Stimulated activated CD8-positive, alpha-beta memory T cell treated with anti-CD3 and anti-CD28 coated beads, Interleukin-2, amount 100 ng/mL, for 48 hours (primary cell): ENCODE measurements around the gene YBX2.
"Not testable (repeated sequence)": the region's sequence is repeated elsewhere in the genome, so short reads cannot be mapped to it uniquely, and the experiment has no call there.

Experiments
- DNase-seq, 2 donors: peaks; one replicate each; pipeline ENCODE4 v3.0.0-alpha.2; 2020; ENCODE audit warnings: low read depth in 2 of 2

Gene YBX2

DNA sequence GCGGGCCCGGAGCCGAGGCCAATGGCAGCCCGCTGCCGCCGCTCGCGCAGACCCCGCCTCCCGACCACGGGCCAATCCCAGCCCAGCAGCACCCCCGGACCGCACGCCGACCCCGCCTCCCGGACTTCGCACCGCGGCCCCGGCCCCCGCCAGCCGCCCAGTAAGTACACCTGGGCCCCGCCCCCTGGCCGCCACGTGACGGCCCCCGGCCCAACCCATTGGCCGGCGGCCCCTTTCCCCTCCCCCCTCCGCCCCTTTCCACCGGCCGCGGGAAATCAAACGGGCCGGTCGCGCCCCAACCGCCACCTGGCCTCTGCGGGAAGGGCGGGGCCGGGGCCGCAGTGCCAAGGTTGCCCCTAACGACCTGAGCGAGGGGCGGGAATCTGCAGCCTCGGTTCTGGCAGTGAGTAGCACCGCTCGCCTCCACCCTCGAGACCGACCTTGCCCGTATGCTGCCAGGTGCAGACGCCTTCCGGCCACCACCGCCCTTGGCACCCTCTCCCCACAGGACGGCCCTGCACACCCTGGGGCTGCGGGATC lies at the start of gene YBX2:
YBX2 (minus strand) TSS at position 26 of the 540 bp plus-strand sequence. CDS start 139 bp downstream, outside the sequence.
- peak; percentile 72 to 79 for DNase-seq

GRCh38 chr17:7343250-7343649 lies 48.8 kb upstream of the YBX2 start:
- no peak for DNase-seq

GRCh38 chr17:7341842-7342241 lies 47.4 kb upstream of the YBX2 start:
- no peak for DNase-seq

DNA sequence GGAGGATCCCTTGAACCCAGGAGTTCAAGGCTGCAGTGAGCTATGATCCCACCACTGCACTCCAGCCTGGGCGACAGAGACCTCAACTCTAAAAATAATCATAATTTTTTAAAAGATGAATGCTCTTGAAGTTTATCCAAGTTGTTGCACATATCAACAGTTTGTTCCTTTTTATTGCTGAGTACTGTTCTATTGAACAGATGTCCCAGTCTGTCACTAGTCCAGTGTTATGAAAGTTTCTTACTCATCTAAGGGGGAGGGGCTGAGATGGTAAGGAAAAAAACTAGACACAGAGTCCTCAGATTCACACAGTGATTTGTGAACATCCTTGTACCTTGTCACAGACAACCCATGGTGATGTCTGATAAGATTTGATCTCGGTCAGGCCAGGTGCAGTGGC lies 45.7 kb upstream of the YBX2 start:
- no peak for DNase-seq

DNA sequence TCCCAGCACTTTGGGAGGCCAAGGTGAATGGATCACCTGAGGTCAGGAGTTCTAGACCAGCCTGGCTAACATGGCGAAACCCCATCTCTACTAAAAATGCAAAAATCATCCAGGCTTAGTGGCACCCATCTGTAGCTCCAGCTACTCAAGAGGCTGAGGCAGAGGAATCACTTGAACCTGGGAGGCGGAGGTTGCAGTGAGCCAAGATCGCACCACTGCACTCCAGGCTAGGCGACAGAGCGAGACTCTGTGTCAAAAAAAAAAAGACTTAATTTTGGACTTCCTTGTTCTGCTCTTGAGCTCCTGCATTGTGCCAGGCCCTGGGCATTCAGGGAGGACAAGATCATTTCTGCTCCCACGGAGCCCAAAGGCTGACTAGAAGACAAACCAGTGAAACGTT lies 43.2 kb upstream of the YBX2 start:
- DNase-seq: not testable (repeated sequence)

- DNase-seq: peak; percentile 84 to 89
Observed at GRCh38 chr17:7336240-7337175, 42.1 kb upstream of the YBX2 start, which contains the start of gene ACAP1. ACAP1 (plus strand) TSS chr17:7336529; CDS start chr17:7336735, 206 bp downstream.

DNA sequence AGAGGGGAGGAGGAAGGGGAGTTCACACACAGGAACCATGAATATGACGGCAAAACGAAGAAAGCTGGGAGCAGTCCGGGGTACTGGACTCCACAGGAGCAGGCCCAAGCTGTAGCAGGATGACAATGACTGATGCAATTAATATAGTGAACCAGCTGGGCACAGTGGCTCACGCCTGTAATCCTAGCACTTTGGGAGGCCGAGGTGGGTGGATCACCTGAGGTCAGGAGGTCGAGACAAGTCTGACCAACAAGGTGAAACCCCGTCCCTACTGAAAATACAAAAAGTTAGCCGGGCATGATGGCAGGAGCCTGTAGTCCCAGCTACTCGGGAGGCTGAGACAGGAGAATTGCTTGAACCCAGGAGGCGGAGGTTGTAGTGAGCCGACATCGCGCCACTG lies 41.3 kb upstream of the YBX2 start:
- DNase-seq: not testable (repeated sequence)

DNA sequence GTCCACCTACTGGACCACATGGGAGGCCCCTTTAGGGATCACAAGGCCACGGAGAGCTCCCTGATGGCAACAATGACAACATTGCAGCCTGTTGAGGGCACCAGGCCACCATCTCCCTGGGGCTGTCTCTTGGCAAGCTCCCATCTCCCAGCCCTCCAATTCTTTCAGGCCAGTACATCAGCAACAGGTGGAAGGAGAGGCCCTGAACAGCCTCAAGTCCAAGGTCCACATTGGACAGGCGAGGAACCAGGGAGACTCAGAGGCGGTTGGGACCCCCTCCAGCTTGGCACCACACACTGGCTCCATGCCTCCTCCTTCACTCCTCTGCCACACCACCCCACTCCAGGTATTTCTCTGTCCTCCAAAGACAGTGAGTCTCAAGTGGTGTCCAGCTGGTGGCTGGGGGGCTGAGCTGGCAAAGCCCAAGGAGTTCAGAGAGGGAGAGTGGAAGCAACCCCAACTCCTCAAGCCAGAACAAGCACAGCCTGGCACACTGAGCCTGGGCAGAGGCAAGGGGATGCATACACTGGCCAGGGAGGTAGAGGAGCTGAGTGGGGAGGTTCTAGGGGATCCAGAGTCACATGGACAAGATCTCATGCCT lies 40.6 kb upstream of the YBX2 start:
- DNase-seq: no peak

DNA sequence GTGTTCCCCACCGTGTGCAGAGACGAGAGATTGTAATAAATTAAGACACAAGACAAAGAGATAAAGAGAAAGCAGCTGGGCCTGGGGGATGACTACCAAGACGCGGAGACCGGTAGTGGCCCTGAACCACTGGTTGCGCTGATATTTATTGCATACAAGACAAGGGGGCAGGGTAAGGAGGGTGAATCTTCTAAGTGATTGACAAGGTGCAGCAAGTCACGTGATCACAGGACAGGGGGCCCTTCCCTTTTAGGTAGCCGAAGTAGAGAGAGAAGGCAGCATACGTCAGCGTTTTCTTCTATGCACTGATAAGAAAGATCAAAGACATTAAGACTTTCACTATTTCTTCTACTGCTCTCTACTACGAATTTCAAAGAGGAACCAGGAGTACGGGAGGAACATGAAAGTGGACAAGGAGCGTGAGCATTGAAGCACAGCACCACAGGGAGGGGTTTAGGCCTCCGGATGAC lies 38.2 kb upstream of the YBX2 start:
- not testable (repeated sequence) for DNase-seq

DNA sequence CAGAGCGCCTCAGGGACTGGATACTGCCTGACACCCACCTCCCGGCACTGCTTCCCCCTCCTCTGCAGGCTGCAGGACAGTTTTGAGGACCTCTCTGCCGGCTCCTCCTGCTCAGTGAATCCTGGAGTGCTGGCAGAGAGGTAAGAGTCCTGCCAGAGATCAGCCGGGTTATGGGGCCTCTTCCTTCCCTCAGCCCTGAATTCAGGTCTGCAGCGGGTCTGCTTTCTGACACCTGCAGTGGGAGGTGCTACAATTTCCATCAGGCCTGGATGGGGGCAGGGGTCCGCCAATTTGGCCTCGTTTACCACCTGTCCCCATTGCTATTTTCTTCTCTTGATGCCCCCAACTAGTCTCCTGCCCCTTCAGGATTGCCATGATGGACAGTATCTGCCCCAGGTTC lies 37.7 kb upstream of the YBX2 start:
- DNase-seq: no peak

- no peak for DNase-seq
Observed at GRCh38 chr17:7330638-7331015, 36.2 kb upstream of the YBX2 start.

DNA sequence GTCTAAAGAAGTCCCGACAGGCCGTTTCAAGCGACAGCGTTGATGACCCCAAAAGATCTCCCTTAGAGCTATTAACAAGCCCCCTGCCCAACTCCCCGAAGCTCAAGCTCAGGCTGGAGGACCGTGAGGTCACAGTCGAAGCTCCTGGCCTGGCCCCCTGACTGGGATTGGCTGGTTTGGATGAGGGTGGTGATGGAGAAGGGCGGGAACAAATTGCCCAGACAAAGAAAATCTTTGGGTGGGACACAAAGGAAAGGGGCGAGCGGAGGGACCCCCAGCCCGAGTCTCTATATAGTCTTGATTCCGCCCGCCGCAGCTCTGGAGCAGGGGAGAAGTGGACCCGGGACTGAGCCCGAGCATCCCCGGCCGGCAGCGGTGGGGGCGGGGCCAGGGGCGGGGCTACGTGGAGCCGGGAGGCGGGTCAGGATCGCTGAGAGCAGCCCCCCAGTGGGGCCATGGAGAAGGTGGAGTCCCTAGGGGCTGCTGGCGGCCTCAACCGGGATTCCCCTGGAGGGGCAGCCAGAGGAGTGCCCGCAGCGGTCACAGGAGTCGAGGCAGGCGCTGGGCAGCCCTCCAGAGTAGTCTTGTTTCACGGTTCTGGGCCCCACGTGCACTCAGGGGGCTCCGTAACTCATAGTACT lies 35.7 kb upstream of the YBX2 start:
- DNase-seq: peak; percentile 73 to 77

DNA sequence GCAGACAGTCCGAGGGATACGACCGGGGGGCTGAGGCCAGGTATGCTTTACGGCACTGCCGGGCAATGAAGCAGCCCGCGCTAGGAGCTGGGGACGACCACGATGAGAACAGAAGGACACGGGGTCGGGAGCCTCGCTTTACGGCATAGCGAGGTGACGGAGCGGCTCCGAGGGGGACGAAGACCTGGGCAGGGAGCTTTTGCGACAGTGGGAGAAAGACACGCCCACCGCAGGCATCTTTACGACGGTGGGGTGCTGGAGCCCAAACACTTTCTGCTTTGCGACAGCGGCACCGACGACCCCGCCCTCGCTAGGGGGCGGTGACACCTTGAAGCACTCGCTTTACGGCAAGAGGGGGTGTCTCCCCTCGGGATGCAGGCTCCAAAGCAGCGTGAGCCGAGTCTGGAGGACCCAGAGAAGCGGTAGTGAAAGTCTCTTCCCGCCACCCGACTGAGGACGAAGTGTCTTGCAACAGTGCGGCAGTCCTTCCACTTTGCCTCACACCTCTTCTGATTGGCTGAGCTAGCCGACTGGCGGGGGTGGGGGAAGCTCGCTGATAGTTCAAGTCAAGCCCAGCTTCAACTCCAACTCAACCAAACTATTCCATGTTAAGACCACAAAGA lies 35.0 kb upstream of the YBX2 start:
- DNase-seq: peak; percentile 94

- DNase-seq: no peak
Observed at GRCh38 chr17:7328840-7329373, 34.5 kb upstream of the YBX2 start, which contains the start of gene NEURL4. NEURL4 (minus strand) TSS chr17:7329335; CDS start chr17:7329312, 23 bp downstream.

- DNase-seq: no peak
Observed at GRCh38 chr17:7328009-7328408, 33.6 kb upstream of the YBX2 start.

- DNase-seq: no peak
Observed at GRCh38 chr17:7327501-7327900, 33.1 kb upstream of the YBX2 start.

GRCh38 chr17:7327056-7327455 lies 32.6 kb upstream of the YBX2 start:
- no peak for DNase-seq

GRCh38 chr17:7326186-7326585 lies 31.7 kb upstream of the YBX2 start:
- no peak for DNase-seq

DNA sequence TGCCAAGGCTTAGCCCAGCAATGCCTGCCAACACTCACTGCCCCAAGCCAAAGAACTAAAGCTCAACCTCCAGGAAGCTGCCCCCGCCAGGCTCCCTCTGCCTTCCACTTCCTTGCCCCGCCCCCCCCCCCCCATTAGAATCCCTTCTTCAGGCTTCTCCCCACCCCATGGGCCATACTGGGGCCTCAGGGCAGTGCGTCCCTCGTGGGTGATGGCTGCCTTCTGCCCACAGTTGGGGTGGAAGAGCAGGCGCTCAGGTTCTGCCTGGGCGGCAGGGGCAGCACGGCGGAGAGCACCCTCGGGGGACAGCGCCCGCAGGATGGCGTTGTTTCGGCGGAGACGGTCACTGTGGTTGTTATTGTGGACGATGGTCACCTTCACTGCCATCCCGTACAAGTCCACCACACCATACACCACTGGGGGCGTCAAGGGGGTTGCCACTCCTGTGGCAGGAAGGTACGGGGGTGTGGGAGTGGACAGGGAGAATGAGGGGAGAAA lies 30.6 kb upstream of the YBX2 start:
- no peak for DNase-seq

GRCh38 chr17:7324438-7324779 lies 30.0 kb upstream of the YBX2 start:
- DNase-seq: no peak
